ENCODE data around the gene TNRC6C.

TNRC6C gene

DNA sequence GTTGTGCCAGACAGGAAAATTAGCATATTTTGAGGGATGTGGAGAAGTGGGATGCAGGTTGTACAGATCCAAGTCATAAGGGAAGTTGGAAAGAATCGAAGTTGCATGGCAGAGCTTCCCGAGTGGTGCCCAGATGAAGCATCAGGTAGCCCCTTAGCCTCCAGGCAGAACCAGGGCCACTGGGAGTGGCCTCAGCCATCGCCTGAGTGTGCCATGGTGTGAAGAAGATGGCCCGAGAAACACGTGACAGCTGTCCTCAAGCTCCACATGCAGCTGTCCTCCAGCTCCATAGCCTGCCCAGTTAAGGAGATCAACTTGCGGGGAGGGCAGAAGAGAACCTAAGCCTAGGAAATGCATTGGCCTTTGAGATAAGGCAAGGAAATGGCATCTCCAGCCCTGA, 136.5 kb downstream of the TNRC6C start (continued):
- TF ChIP-seq ZNF658 (tag by site-specific recombination; IDR thresholded peaks at IDR 0.05), result no peak
- no peak for TF ChIP-seq ZNF571 (tag by site-specific recombination; IDR thresholded peaks at IDR 0.05)
- no peak for TF ChIP-seq ZNF837 (tag by site-specific recombination; IDR thresholded peaks at IDR 0.05)
- no peak for TF ChIP-seq SCRT1 (tag by site-specific recombination; IDR thresholded peaks at IDR 0.05; ENCODE audit: borderline replicate concordance)

DNA sequence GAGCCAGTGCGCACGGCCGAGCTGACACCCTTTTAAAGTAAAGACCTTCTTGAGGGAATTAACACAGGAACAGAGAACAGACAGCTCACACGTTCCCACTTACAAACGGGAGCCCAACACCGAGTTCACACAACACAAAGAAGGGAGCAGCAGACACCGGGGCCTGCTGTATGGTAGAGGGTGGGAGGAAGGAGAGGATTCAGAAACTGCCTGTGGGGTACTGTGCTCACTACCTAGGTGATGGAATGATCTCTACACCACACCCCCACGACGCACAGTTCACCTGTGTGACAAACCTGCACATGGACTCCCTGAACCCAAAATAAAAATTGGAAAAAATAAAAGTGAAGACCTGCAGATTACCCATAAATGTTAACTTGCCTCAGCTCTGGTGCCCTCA, 137.6 kb downstream of the TNRC6C start:
- no peak overlapping the region for H3K27ac ChIP-seq (ENCODE audit: extremely low read depth, low read depth, low read length)
- H3K4me3 ChIP-seq (ENCODE audit: low read depth, low read length), result no peak overlapping the region
- TF ChIP-seq FEZF1 (tag by site-specific recombination; IDR thresholded peaks at IDR 0.05) (no peak), SETDB1 (IDR thresholded peaks at IDR 0.05; ENCODE audit: insufficient read length, low read length) (no peak), ZNF366 (tag by site-specific recombination; conservative IDR thresholded peaks at IDR 0.05) (no peak), OVOL3 (tag by site-specific recombination; IDR thresholded peaks at IDR 0.05) (no peak), ZBTB8A (tag by site-specific recombination; IDR thresholded peaks at IDR 0.05) (no peak), ZNF169 (tag by site-specific recombination; IDR thresholded peaks at IDR 0.05) (no peak), MYNN (tag by site-specific recombination; IDR thresholded peaks at IDR 0.05; ENCODE audit: borderline replicate concordance) (no peak), TCF7L2 (IDR thresholded peaks at IDR 0.05; ENCODE audit: borderline replicate concordance, low read depth, low read length) (no peak), ZNF558 (tag by site-specific recombination; IDR thresholded peaks at IDR 0.05) (no peak), ZNF768 (tag by site-specific recombination; IDR thresholded peaks at IDR 0.05) (no peak), ZNF837 (tag by site-specific recombination; IDR thresholded peaks at IDR 0.05) (no peak), ZNF610 (tag by site-specific recombination; IDR thresholded peaks at IDR 0.05; ENCODE audit: borderline replicate concordance) (no peak), ZNF335 (tag by site-specific recombination; conservative IDR thresholded peaks at IDR 0.05) (no peak), ZNF530 (tag by site-specific recombination; IDR thresholded peaks at IDR 0.05; ENCODE audit: low read depth) (no peak)
- TF ChIP-seq, protein P1, sequence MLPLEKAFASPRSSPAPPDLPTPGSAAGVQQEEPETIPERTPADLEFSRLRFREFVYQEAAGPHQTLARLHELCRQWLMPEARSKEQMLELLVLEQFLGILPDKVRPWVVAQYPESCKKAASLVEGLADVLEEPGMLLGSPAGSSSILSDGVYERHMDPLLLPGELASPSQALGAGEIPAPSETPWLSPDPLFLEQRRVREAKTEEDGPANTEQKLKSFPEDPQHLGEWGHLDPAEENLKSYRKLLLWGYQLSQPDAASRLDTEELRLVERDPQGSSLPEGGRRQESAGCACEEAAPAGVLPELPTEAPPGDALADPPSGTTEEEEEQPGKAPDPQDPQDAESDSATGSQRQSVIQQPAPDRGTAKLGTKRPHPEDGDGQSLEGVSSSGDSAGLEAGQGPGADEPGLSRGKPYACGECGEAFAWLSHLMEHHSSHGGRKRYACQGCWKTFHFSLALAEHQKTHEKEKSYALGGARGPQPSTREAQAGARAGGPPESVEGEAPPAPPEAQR (tag by site-specific recombination; IDR thresholded peaks at IDR 0.05), result no peak
- TF ChIP-seq, protein P2, sequence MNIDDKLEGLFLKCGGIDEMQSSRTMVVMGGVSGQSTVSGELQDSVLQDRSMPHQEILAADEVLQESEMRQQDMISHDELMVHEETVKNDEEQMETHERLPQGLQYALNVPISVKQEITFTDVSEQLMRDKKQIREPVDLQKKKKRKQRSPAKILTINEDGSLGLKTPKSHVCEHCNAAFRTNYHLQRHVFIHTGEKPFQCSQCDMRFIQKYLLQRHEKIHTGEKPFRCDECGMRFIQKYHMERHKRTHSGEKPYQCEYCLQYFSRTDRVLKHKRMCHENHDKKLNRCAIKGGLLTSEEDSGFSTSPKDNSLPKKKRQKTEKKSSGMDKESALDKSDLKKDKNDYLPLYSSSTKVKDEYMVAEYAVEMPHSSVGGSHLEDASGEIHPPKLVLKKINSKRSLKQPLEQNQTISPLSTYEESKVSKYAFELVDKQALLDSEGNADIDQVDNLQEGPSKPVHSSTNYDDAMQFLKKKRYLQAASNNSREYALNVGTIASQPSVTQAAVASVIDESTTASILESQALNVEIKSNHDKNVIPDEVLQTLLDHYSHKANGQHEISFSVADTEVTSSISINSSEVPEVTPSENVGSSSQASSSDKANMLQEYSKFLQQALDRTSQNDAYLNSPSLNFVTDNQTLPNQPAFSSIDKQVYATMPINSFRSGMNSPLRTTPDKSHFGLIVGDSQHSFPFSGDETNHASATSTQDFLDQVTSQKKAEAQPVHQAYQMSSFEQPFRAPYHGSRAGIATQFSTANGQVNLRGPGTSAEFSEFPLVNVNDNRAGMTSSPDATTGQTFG (tag by site-specific recombination; IDR thresholded peaks at IDR 0.05; ENCODE audit: borderline replicate concordance), result no peak
- TF ChIP-seq, protein P3, sequence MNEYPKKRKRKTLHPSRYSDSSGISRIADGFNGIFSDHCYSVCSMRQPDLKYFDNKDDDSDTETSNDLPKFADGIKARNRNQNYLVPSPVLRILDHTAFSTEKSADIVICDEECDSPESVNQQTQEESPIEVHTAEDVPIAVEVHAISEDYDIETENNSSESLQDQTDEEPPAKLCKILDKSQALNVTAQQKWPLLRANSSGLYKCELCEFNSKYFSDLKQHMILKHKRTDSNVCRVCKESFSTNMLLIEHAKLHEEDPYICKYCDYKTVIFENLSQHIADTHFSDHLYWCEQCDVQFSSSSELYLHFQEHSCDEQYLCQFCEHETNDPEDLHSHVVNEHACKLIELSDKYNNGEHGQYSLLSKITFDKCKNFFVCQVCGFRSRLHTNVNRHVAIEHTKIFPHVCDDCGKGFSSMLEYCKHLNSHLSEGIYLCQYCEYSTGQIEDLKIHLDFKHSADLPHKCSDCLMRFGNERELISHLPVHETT (tag by site-specific recombination; IDR thresholded peaks at IDR 0.05), result no peak
- TF ChIP-seq, protein P4, sequence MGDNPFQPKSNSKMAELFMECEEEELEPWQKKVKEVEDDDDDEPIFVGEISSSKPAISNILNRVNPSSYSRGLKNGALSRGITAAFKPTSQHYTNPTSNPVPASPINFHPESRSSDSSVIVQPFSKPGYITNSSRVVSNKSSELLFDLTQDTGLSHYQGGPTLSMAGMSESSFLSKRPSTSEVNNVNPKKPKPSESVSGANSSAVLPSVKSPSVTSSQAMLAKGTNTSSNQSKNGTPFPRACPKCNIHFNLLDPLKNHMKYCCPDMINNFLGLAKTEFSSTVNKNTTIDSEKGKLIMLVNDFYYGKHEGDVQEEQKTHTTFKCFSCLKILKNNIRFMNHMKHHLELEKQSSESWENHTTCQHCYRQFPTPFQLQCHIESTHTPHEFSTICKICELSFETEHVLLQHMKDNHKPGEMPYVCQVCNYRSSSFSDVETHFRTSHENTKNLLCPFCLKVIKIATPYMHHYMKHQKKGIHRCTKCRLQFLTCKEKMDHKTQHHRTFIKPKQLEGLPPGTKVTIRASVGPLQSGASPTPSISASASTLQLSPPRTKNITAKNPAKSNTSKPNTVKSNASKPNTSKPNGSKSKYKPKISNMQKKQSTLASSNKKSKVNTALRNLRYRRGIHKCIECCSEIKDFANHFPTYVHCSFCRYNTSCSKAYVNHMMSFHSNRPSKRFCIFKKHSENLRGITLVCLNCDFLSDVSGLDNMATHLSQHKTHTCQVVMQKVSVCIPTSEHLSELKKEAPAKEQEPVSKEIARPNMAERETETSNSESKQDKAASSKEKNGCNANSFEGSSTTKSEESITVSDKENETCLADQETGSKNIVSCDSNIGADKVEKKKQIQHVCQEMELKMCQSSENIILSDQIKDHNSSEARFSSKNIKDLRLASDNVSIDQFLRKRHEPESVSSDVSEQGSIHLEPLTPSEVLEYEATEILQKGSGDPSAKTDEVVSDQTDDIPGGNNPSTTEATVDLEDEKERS (tag by site-specific recombination; IDR thresholded peaks at IDR 0.05), result no peak
- TF ChIP-seq, protein P5, sequence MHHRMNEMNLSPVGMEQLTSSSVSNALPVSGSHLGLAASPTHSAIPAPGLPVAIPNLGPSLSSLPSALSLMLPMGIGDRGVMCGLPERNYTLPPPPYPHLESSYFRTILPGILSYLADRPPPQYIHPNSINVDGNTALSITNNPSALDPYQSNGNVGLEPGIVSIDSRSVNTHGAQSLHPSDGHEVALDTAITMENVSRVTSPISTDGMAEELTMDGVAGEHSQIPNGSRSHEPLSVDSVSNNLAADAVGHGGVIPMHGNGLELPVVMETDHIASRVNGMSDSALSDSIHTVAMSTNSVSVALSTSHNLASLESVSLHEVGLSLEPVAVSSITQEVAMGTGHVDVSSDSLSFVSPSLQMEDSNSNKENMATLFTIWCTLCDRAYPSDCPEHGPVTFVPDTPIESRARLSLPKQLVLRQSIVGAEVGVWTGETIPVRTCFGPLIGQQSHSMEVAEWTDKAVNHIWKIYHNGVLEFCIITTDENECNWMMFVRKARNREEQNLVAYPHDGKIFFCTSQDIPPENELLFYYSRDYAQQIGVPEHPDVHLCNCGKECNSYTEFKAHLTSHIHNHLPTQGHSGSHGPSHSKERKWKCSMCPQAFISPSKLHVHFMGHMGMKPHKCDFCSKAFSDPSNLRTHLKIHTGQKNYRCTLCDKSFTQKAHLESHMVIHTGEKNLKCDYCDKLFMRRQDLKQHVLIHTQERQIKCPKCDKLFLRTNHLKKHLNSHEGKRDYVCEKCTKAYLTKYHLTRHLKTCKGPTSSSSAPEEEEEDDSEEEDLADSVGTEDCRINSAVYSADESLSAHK (tag by site-specific recombination; IDR thresholded peaks at IDR 0.05), result no peak
- H3K4me1 ChIP-seq (ENCODE audit: control insufficient read depth, insufficient read depth, low read length), result no peaks in the 10 kb centered on the region
- ChIA-PET POLR2A (no interaction called here), CTCF (interaction anchor here (1.9 to 3.3 kb wide), 2 partner anchors 11 to 82 kb away, joined by 6 to 27 read pairs; no protein-coding TSS in a partner anchor)
- no peaks in the 10 kb centered on the region for H3K9me3 ChIP-seq (ENCODE audit: control insufficient read depth, insufficient read depth, low read depth, low read length)
- peaks cover 49 to 96% of the 10 kb centered on the region in 2 experiments for H3K36me3 ChIP-seq (ENCODE audit: control insufficient read depth in 2 of 2, insufficient read depth in 1 of 2, low read length in 2 of 2)

All from HEK293 (cell line).